Vagina (tissue), 2 donors: ENCODE measurements around the gene ERN1. TPM values are rescaled to one million over a fixed set of nuclear protein-coding genes. Genes with fewer than 3 reads are reported as not detected.

Experiments used
- DNase-seq, 2 donors: peaks; one replicate each; pipeline ENCODE4 v3.0.0-alpha.2; 2017; ENCODE audit errors: extremely low spot score in 2 of 2
- H3K27ac ChIP-seq: fragments of 200-600 bp; sonication (generic); one replicate; pipeline ENCODE4 v1.5.1; 2019
- H3K27me3 ChIP-seq: fragments of 200-600 bp; sonication (generic); one replicate; pipeline ENCODE4 v1.5.1; 2019
- H3K36me3 ChIP-seq, 2 donors: fragments of 200-600 bp; sonication (generic); one replicate each; pipeline ENCODE4 v1.5.1; 2017 to 2019
- H3K4me1 ChIP-seq: fragments of 200-600 bp; sonication (generic); one replicate; pipeline ENCODE4 v1.5.1; 2019
- H3K4me3 ChIP-seq, 2 donors: fragments of 200-600 bp; sonication (generic); 1 replicate in 1 of 2; 2 replicates in 1 of 2; pipeline ENCODE4 v1.5.1; 2016 to 2019
- H3K9me3 ChIP-seq: fragments of 200-600 bp; sonication (generic); one replicate; pipeline ENCODE4 v1.5.1; 2019
- CTCF ChIP-seq, 3 experiments: fragments of 450-650 bp in 2 of 3; fragments of 200-600 bp in 1 of 3; sonication (generic) in 1 of 3; IDR thresholded peaks; one replicate each; pipeline ENCODE4 v1.5.1; 2017 to 2019; ENCODE audit warnings: antibody characterized with exemption in 3 of 3, mild to moderate bottlenecking in 2 of 3, moderate library complexity in 2 of 3
- POLR2A ChIP-seq, 2 donors: fragments of 450-650 bp; IDR thresholded peaks; one replicate each; pipeline ENCODE4 v1.6.1; 2017; ENCODE audit warnings: antibody characterized with exemption in 2 of 2, mild to moderate bottlenecking in 2 of 2, moderate library complexity in 2 of 2
- POLR2AphosphoS5 ChIP-seq, 2 donors: sonication (generic); formaldehyde crosslinking; IDR thresholded peaks; one replicate each; pipeline ENCODE4 v1.9.0; 2017; ENCODE audit warnings: antibody characterized with exemption in 2 of 2, mild to moderate bottlenecking in 2 of 2, low read depth in 1 of 2; ENCODE audit not compliant: insufficient read depth in 1 of 2
- intact Hi-C: fragments of 100-400 bp; cut with DNase I; formaldehyde crosslinking; loops from one replicate; pipeline ENCODE4 v1.15.1; 2023
- total RNA-seq: library from RNA; depleted of rRNA; stranded (reverse); fragments of >200 nt; gene quantifications from one replicate; pipeline ENCODE4 v1.2.3, GENCODE V29; 2016

The ERN1 gene
- total RNA-seq, 1 donor from 2014 or later: 31.4 TPM

GRCh38 chr17:64025732-64026294 is 104.1 kb downstream of the ERN1 start:
- Histone ChIP-seq H3K27me3 (no peaks in the 10 kb centered on the region), H3K27ac (no peak overlapping the region), H3K36me3 (no peaks in the 10 kb centered on the region), H3K4me3 (peak overlapping the region in 1 of 2 donors; percentile 0), H3K4me1 (peaks cover 10% of the 10 kb centered on the region), H3K9me3 (no peaks in the 10 kb centered on the region)
- TF ChIP-seq POLR2AphosphoS5 (IDR thresholded peaks at IDR 0.05; ENCODE audit: insufficient read depth in 1 of 2, low read depth in 1 of 2) (peak in 1 of 2 donors; percentile 11), POLR2A (IDR thresholded peaks at IDR 0.05) (no peak), CTCF (IDR thresholded peaks at IDR 0.05) (peak; percentile 83 to 97 (median 90))
- intact Hi-C loops: loop anchor here (5.0 to 10.0 kb wide), 2 partner anchors 106 to 111 kb away; partner anchors contain the start of genes CSHL1, ERN1 and GH1
- peak in 1 of 2 donors; percentile 84 for DNase-seq

GRCh38 chr17:64024781-64025731 is 104.9 kb downstream of the ERN1 start:
- no peaks in the 10 kb centered on the region for H3K27me3 ChIP-seq

GRCh38 chr17:64024215-64024654 is 105.7 kb downstream of the ERN1 start:
- intact Hi-C loops: loop anchor here (10.0 kb wide), 1 partner anchor 109 kb away; the partner anchor contains the start of genes CSHL1 and GH1
- H3K36me3 ChIP-seq: no peaks in the 10 kb centered on the region
- TF ChIP-seq POLR2AphosphoS5 (IDR thresholded peaks at IDR 0.05; ENCODE audit: insufficient read depth in 1 of 2, low read depth in 1 of 2) (no peak), CTCF (IDR thresholded peaks at IDR 0.05) (no peak), POLR2A (IDR thresholded peaks at IDR 0.05) (no peak)
- H3K27me3 ChIP-seq: no peaks in the 10 kb centered on the region
- peaks cover 10% of the 10 kb centered on the region for H3K4me1 ChIP-seq
- no peaks in the 10 kb centered on the region for H3K9me3 ChIP-seq
- no peak overlapping the region for H3K27ac ChIP-seq
- DNase-seq: no peak
- no peak overlapping the region for H3K4me3 ChIP-seq

More at GRCh38 chr17:64024781-64025731, 104.9 kb downstream of the ERN1 start:
- H3K9me3 ChIP-seq: no peaks in the 10 kb centered on the region
- peak in 1 of 2 donors; percentile 85 for DNase-seq
- H3K4me1 ChIP-seq: peaks cover 10% of the 10 kb centered on the region
- no peak overlapping the region for H3K27ac ChIP-seq
- peak overlapping the region in 1 of 2 donors; percentile 0 for H3K4me3 ChIP-seq
- TF ChIP-seq POLR2AphosphoS5 (IDR thresholded peaks at IDR 0.05; ENCODE audit: insufficient read depth in 1 of 2, low read depth in 1 of 2) (no peak), CTCF (IDR thresholded peaks at IDR 0.05) (no peak), POLR2A (IDR thresholded peaks at IDR 0.05) (no peak)
- H3K36me3 ChIP-seq: no peaks in the 10 kb centered on the region
- intact Hi-C loops: loop anchor here (5.0 to 10.0 kb wide), 2 partner anchors 107 to 110 kb away; partner anchors contain the start of genes CSHL1, ERN1 and GH1

- no peaks in the 10 kb centered on the region for H3K9me3 ChIP-seq
- TF ChIP-seq POLR2AphosphoS5 (IDR thresholded peaks at IDR 0.05; ENCODE audit: insufficient read depth in 1 of 2, low read depth in 1 of 2): no peak
- no peak for TF ChIP-seq CTCF (IDR thresholded peaks at IDR 0.05)
- TF ChIP-seq POLR2A (IDR thresholded peaks at IDR 0.05): no peak
- peak in 1 of 2 donors; percentile 37 for DNase-seq
- peaks cover 10% of the 10 kb centered on the region for H3K4me1 ChIP-seq
- no peak overlapping the region for H3K27ac ChIP-seq
- H3K36me3 ChIP-seq: no peaks in the 10 kb centered on the region
- H3K27me3 ChIP-seq: no peaks in the 10 kb centered on the region
- H3K4me3 ChIP-seq: no peak overlapping the region
- intact Hi-C loops: loop anchor here (10.0 kb wide), 1 partner anchor 108 kb away; the partner anchor contains the start of genes CSHL1 and GH1
Measured at GRCh38 chr17:64022611-64023063, 107.3 kb downstream of the ERN1 start.
